ENCODE results near the gene STAP2.

The STAP2 gene

GRCh38 chr19:4369888-4370260, 31.2 kb upstream of the STAP2 start:
- DNase-seq = peak; percentile 75 to 76

DNA sequence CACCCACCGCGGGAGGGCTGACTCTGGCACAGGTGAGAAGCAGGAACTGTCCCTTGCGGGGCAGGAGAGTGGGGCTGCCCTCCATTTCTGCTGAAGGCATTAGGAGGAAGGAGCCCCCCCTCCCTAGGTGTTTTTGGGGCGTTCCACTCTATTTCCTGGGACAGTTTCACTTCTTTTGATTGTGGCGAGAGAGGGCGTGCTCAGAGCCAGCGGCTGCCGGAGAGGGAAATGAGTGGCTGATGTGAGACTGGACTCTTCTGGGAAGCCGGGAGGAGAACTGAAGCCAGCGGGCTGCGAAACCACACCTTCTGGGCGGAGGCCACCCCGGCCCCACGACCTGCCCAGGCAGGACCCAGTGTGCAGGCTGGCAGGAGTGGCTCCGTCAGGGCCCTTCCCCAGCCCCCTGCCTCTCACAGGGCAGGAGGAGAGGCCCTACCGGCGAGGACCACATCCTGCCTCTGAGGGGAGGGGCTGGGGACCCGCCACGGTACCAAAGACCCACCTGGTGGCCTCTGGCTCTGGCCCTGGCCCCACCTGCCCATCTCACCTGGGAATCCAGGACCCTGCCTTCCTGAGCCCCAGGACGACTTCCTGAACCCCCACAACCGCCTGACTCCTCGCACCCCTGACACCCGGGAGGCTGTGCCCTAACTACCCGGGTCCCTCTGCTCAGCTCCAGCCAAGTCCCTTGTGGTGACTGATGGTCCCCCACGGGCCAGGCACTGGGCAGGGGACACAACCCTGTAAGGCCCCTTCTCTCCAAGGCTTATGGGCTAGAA, 30.7 kb upstream of the STAP2 start:
- peak; percentile 55 to 64 for DNase-seq

DNA sequence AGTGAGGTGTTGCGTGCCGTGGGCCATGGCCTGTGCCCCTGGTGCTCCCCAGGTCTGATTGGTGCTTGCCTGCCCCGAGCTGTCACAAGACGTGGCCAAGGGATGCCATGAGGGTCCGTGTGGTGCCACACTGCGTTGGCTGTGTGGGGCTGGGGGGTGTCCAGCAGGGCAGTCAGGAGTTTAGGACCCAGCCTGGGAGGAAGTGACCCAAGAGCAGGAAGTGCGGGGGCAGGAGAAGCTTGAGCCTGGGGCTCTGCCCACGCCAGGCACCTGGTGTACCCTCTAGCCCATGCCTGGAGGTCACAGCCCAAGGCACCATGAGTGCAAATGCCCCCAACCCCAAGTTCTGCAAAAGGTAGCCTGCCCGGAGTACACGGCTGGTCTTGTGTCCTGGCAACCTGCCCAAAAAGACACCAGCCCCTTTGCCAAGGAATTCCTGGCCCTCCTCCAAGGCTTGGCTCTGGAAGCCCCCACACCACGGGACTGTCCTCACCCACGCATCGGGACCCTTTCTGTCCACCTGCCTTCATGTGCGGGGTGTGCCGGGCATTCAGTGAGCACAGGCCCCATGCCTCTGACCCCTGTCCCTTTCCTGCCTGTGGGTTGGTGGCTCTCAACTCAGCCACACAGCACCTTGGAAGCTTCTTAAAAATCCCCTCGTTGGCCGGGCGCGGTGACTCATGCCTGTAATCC, 29.6 kb upstream of the STAP2 start:
- no peak for DNase-seq

DNA sequence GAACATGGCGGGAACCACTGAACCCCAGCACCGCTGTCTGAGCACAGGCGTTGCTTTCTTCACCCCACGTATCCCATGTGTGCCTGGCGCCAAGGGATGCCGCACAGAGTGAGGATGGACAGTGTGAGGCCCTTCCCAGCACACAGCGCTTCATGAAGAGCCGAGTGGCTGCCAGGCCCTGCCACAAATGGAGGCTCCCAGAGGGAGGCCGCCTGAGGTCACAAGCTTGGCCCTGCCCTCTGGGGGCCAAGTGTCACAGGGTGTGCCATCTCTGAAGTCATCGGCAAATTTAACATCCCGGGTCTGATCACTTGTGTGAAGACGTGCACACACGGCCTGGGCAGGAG, 29.1 kb upstream of the STAP2 start:
- DNase-seq = no peak

DNA sequence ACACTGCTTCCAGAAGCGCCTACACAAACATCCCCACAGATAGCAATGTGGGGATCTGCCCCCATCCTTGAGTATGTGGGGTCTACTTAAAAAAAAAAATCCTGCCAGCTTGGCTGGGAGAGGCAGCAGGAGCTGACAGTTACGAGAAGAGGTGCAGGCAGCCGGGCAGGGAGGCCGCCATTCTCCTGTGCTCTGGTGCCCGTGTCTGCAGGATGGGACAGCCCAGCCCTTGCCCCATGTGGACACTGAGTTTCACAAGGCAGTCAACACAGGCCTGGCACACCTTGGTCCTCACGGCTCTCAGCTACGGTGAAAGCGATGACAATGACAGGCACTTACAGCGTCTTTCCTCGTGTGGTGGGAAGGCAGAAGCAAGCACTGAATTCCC, 28.7 kb upstream of the STAP2 start:
- no peak for DNase-seq

DNA sequence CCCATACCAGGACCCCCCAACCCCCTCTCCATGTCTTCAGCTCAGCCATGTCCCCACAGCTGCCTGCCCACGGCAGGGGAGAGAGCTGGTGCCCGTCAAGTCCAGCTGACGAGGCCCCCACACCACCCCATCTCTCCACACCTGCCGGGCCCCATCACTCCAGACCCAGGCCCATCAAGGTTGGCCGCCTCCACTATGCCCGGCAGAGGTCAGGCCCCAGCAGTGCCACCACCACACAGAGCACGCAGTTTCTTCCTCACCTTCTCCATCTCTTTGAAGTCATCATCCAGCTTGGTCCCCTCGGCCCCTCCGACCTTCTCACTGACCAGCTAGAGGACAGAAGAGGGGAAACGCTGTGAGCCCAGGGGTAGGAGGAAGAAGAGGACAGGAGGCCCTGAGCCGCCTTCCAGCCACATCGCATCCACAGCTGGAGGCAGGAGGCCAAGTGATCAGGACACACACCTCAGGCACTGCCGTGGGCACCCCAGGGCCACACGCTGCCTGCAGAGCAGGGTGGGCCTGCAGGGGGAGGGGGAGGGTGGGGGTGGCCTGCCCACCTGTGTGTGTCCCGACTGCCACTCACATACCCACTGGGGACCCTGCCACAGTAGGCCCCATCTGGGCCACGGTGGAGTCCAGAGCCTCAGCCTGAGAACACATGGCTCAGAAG, 28.2 kb upstream of the STAP2 start:
- DNase-seq = no peak

DNA sequence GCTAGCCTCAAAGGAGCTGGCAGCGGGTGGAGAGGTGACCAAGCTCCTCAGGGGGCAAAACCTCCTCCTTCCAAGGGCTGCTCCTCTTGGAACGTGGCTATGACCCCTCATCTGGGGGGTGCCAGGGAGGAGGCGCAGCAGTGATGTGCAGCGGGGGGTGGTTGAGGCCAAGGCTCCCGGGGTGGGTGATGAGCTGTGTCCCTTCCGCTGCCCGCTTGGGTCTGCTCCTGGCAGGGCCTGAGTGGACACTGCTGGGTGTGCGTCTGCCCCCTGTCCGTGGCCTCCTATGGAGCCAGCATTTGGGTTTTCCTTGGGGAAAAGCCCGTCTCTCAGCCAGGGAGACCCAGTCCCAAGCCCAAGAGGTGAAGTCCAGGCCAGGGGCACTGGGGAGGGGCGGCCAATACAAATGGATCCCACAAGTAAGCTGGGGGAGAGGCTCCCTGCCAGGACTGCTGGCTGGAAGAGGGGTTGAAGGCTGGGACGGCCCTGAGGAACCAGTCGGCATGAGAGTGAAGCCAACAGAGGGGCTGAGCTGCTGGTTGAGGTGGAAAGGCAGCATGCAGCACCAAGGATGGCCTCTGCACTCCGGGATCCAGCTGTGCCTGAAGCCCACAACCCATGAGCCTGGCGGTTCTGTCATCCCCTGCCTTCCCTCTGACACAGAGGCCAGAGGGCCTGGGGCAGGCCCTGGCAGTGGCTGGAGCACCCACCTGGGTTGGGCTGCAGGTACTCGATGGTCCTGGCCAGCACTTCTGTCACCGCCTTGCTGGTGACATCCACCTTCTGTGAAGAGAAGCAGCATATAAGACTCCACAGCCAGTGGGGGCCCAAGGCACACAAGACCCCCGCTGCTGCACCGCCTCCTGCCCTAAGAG, 27.4 kb upstream of the STAP2 start:
- no peak for DNase-seq

DNA sequence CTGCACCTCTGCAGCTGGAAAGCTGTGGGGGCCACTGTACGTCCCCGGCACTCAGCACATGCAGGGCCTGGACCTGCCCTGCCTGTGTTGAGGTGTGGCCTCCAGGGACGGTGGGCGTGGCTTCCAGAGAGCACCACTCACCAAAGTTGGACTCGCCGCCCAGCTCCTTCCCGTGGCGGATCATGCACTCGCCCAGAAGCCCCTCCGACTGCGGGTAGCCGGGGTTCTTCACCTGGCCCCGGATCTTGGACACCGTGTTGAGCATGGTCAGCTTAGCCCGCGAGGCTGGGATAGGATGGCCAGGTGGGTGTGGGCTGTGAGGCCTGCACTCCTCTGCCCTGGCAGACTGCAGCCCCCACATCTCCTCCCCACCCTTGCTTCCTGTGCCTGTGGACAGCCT, 26.7 kb upstream of the STAP2 start:
- DNase-seq = no peak

GRCh38 chr19:4363571-4364304, 25.1 kb upstream of the STAP2 start:
- DNase-seq = no peak

DNA sequence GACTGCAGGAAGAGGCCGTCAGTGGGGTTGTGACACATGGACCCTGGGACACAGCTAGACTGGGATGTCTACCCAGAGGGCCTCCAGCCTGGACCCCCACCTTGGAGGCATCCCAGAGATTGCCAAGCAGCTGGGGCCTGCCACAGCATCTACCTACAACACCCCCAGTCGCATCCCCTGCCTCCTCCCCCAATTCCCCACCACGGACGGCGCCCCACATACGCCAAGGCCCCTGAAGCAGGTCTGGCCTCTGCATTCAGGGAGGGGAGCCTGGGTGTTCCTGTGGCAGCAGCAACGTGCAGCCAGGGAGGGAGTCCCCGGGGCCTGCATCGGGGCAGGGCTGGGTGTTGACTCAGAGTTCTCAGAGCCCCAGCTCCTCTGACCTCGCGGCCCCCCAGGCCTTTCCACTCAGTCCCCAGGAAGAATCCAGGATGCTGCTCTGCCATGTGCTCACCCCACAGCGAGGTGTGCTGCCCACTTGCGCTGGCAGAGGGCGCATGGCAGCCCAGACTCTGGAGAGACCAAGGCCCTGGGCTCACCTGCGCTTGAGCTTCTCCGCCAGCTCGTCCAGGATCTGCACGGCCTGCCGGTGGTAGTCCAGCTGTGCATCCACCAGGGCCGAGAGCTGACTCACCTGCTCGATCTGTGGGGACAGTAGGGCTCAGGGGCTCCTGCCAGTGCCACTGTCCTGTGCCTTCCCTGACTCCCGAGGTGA, 24.4 kb upstream of the STAP2 start:
- DNase-seq = no peak

DNA sequence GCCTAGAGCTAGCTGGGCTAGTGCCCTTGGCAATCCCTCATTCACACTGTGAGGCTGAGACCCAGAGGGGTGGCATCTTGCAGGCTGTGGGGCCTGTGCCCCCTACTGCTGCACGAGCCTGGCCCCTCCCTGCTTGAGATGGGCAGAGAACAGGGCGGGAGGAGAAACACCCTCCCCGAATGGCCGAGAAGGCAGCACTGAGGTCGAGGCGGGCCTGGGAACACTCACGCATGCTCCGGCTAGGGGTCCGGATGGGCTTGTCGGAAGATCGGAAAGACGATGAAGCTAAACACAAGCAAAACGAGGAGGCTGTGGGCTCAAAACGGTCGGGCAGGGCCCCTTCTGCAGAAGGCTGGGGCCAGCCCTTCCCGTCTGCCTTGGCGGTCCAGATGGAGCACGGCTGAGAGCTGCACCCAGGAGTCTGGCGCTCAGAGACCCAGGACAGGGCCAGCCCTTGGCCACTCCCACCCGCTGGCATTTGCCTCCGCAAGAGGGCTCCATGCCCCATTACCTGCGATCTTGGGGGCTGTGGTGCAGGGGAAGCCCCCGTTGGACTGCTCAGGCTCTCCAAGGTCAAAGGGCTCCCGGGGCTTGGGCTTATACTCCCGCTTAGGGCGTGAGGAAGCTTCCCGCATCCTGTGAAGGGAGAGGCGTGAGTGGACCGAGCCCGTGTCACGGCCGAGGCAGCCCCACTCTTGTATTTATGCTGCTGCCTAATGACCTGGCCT, 23.6 kb upstream of the STAP2 start:
- DNase-seq = no peak

DNA sequence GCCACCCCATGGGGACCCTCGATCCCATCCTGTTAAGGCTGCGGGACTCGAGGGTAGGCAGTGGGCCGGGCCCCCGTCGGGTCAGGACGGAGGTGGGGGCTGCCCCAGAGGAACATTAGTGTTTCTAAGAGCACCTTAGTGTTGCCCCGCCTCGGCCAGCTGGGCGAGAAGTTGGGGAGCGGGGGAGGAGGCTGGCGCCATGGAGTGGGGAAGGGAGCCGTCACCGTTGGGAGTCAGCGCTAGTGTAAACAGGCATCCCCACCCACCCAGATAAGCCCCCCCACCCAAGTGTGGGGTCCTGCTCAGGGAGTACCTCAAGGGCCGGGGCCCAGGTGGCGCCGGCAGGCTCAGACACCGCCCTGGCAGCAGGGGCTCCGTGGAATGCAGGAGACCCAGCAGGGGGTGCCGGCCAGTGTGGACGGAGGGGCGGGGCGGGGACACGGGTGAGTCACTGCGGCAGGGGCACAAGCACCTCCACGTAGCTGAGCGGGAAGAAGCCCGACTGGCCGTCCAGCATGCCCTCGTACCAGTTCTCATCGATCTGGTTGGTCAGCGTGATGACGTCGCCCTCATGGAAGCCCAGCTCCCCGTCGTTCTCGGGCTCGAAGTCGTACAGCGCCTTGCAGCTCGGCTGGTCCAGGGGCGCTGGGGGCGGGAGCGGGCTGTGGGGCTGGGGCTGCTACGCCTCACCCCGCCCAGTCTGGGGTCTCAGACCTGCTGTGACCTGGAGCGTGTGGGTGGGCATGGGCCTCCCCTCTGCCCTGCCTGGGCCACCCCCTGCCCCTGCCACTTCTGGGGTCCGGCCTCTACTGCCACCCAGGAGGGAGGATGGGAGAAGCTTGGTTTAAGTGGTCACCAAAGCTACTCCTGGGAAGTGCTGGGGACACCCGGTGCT, 22.8 kb upstream of the STAP2 start:
- DNase-seq = no peak

- DNase-seq = no peak
Observed at GRCh38 chr19:4360641-4361151, 22.1 kb upstream of the STAP2 start.

GRCh38 chr19:4360081-4360569, 21.5 kb upstream of the STAP2 start:
- no peak for DNase-seq

- no peak for DNase-seq
Observed at GRCh38 chr19:4359627-4360000, 21.0 kb upstream of the STAP2 start.

DNA sequence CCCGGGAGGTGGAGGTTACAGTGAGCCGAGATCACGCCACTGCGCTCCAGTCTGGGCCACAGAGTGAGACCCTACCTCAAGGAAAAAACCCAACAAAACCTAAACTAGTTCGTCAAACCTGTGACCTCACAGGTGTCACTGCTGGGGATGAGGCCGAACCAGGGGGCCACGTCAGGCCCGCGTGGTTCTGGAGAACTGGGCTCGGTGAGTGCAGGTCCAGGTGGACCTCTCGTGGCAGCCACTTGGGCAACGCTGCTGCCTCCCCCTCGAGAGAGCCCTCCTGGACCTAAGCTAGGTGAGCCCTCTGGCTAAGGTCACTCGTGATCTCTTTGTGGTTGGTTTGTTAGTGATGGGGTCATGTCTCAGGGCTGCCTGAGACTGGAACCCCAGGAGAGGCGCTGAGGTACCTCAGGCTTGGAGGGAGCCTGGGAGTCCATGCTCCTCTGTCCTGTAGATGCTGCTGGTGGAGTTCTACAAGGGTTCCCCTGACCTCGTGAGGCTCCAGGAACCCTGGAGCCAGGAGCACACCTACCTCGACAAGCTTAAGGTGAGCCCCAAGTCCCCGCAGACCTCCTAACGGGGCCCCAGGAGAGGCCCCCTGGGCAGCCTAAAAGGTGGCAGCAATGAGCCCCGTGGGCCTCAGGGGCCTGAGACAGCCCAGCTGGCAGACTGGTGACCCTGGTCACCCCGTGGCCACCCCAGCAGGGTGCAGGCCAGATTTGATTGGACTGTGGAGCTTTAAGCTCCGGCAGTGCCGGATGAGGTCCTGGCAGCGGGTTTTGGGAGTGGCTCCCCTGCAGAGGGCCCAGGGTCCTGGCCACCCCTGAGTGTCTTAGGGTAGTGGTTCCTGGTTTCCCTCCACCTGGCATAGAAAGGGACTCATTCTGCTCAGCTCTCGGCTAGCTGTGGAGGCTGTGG, 20.3 kb upstream of the STAP2 start:
- no peak for DNase-seq

DNA sequence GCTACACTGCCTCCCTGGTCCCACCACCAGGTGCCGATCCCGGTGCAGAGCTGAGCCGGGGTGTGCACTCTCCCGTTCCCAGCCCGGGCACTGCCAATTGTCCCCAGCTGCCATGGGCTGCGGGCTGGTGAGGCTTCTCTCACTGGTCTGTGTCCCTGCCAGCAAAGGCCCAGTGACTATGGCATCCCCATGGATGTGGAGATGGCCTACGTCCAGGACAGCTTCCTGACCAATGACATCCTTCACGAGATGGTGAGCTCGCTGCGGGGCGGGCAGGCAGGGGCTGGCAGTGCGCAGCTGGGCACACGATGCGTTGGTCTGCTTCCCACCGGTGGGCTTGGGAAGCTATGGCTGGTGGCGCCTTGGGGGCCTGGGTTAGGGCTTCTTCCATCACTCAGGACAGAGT, 19.3 kb upstream of the STAP2 start:
- no peak for DNase-seq

DNA sequence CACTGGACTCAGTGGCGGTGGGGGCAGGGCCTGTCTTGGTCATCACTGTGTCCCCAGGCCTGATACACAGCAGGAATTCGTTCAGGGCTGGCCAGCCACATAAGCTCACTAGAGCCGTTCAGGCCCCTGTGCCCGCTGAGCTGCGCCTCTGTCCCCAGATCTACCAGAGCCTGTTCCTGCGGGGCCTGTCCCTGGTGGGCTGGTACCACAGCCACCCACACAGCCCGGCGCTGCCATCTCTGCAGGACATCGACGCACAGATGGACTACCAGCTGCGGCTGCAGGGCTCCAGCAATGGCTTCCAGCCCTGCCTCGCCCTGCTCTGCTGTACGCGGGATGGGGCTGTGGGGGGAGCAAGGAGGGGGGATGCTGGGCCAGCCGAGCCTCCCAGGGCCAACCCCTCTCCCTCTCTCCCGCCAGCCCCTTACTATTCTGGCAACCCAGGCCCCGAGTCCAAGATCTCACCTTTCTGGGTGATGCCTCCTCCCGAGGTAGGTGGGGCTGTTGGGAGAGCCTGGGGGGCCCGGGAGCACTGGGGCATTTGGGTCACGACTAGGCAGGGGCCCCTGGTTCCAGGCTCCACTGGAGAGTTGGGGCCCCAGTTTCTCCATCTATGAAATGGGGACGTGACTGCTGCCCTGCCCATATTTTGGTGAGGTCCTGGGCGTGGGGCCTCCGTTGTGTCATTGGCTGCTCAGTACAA, 18.6 kb upstream of the STAP2 start:
- DNase-seq = no peak
